Measurements from ENCODE around the gene KRTAP24-1. TPM values are rescaled to one million over a fixed set of nuclear protein-coding genes. Genes with fewer than 3 reads are reported as not detected.

KRTAP24-1 gene
- total RNA-seq, 1 donor from 2014 or later = not detected

DNA sequence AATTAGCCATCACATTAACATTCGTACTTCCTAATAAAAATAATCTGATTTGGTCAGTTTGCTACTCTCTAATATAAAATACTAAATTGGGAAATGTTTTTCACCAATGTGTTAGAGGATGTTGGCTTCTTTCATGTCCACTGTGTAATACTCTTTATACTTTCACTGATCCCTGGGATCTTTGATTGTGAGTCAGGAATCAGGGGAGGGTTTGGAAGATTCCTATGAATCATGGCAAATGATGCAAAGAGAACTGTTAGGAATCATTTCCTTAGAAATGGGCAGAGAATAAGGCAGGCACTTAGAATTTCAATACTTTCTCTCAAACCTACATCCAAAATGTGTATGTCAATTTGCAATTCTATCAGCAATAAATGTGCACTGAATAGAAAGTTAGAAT is 31.0 kb downstream of the KRTAP24-1 start:
- H3K4me3 ChIP-seq = no peak overlapping the region
- no peak overlapping the region for H3K27ac ChIP-seq
- TF ChIP-seq, protein P1, sequence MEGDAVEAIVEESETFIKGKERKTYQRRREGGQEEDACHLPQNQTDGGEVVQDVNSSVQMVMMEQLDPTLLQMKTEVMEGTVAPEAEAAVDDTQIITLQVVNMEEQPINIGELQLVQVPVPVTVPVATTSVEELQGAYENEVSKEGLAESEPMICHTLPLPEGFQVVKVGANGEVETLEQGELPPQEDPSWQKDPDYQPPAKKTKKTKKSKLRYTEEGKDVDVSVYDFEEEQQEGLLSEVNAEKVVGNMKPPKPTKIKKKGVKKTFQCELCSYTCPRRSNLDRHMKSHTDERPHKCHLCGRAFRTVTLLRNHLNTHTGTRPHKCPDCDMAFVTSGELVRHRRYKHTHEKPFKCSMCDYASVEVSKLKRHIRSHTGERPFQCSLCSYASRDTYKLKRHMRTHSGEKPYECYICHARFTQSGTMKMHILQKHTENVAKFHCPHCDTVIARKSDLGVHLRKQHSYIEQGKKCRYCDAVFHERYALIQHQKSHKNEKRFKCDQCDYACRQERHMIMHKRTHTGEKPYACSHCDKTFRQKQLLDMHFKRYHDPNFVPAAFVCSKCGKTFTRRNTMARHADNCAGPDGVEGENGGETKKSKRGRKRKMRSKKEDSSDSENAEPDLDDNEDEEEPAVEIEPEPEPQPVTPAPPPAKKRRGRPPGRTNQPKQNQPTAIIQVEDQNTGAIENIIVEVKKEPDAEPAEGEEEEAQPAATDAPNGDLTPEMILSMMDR (IDR thresholded peaks at IDR 0.05) = no peak
- H3K9me3 ChIP-seq = no peaks in the 10 kb centered on the region
- intact Hi-C loops (cut with DNase I) = no loop called here
- DNase-seq (no peak), ATAC-seq (no peak)
- H3K36me3 ChIP-seq = no peaks in the 10 kb centered on the region
- no peaks in the 10 kb centered on the region for H3K4me1 ChIP-seq
- H3K27me3 ChIP-seq (ENCODE audit: low read depth) = no peaks in the 10 kb centered on the region

DNA sequence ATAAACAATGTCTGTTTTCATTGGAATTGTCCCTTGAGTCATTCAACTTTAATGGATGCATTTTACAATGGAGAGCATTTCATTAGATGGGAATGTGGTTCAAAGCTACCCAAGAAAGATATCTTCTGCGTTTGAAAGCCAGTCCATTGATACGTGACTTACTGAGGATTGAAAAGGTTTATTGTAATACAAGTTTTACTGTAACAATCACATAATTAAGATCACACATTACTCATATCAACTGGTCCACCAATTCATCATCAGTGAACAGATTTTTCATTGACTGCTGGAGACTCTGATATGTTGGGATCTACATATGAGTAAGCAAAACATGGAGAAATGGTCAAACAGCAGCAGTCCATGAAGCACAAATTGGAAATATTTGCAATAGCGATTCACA is 32.8 kb downstream of the KRTAP24-1 start:
- no peak overlapping the region for H3K27ac ChIP-seq
- H3K27me3 ChIP-seq (ENCODE audit: low read depth) = no peaks in the 10 kb centered on the region
- H3K36me3 ChIP-seq = no peaks in the 10 kb centered on the region
- intact Hi-C loops (cut with DNase I) = no loop called here
- no peak overlapping the region for H3K4me3 ChIP-seq
- no peaks in the 10 kb centered on the region for H3K9me3 ChIP-seq
- no peak for DNase-seq
- no peaks in the 10 kb centered on the region for H3K4me1 ChIP-seq
- ATAC-seq = no peak
- TF ChIP-seq, protein P1 (IDR thresholded peaks at IDR 0.05) = no peak

DNA sequence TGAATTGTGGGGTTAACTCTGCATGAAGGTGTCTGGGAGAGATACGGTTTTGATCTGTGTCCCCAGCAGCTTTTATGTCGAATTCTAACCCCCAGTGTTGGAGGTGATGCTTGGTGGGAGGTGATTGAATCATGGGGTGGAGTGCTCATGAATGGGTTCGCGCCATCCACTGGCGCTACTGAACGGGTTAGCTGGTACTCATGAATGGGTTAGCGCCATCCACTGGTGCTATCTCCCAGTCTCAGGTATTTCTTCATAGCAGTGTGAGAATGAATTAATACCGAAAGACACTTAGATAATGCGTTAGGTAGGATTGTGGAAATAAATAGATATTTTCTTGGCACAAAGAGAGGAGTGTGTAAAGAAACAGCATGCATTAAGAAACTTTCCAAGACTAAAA is 33.9 kb downstream of the KRTAP24-1 start:
- Histone ChIP-seq H3K9me3 (no peaks in the 10 kb centered on the region), H3K4me3 (no peak overlapping the region), H3K27ac (no peak overlapping the region), H3K27me3 (ENCODE audit: low read depth) (no peaks in the 10 kb centered on the region), H3K4me1 (no peaks in the 10 kb centered on the region), H3K36me3 (no peaks in the 10 kb centered on the region)
- intact Hi-C loops (cut with DNase I) = no loop called here
- DNase-seq (no peak), ATAC-seq (no peak)
- TF ChIP-seq, protein P1 (IDR thresholded peaks at IDR 0.05) = no peak

DNA sequence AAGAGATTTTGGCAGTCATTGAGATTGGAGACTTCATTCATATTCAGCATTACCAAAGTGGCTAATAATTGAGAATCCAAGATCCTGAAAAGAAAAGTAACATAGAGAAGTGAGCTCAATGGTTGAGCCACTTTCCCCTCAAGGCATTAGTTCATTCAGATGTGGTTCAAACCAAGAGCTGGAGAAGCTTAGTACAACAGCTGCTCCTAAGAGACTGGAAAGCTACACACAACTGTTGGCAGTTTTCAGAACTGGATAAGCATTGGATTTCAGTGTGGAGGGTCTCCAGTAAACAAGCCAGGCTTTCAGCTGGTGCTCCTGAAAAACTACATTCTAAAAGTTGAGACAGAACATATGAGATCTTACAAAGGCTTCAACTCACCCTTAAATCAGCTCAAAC is 37.7 kb downstream of the KRTAP24-1 start:
- Histone ChIP-seq H3K9me3 (no peaks in the 10 kb centered on the region), H3K27me3 (ENCODE audit: low read depth) (no peaks in the 10 kb centered on the region), H3K4me1 (no peaks in the 10 kb centered on the region), H3K27ac (no peak overlapping the region), H3K36me3 (no peaks in the 10 kb centered on the region), H3K4me3 (no peak overlapping the region)
- TF ChIP-seq, protein P1 (IDR thresholded peaks at IDR 0.05) = no peak
- ATAC-seq (no peak), DNase-seq (no peak)
- intact Hi-C loops (cut with DNase I) = no loop called here

DNA sequence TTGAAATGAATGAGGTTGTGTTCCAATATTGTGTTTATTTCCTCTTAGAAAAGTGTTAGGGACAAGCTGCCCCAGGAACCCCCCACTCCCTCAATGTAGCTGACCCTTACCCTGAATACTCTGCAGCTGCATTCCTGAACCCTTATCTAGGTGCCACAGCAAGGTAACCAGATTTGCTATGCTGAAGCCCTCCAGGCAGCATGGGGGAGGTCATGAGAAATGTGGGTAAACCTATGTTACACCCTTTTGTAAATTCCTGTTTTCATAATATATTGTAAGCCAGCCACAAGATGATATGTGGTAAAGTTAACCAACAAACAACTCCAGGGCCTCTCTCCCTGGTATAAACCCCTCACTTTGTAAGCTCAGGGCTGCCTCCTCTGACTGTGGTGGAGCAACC is 39.1 kb downstream of the KRTAP24-1 start:
- Histone ChIP-seq H3K27ac (no peak overlapping the region), H3K27me3 (ENCODE audit: low read depth) (no peaks in the 10 kb centered on the region), H3K4me3 (no peak overlapping the region), H3K9me3 (no peaks in the 10 kb centered on the region), H3K4me1 (no peaks in the 10 kb centered on the region), H3K36me3 (no peaks in the 10 kb centered on the region)
- ATAC-seq (no peak), DNase-seq (no peak)
- TF ChIP-seq, protein P1 (IDR thresholded peaks at IDR 0.05) = no peak
- intact Hi-C loops (cut with DNase I) = no loop called here

DNA sequence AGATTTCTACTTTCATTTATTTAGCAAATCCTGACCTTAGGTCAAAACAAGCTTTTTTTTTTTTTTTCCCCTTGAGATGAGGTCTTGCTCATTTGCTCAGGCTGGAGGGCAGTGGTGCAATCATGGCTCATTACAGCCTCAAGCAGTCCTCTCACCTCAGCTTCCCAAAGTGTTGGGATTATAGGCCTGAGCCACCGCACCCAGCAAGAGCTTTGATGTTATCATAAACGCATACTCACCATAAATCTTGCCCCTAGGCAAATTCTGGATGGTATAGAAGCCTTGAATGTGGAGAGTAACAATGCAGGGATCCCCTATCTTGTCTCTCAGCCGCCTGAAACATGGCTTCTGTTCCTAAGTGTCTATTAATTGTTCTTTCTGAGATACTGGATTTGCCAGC is 42.1 kb downstream of the KRTAP24-1 start:
- TF ChIP-seq, protein P1 (IDR thresholded peaks at IDR 0.05) = no peak
- Histone ChIP-seq H3K4me1 (no peaks in the 10 kb centered on the region), H3K4me3 (no peak overlapping the region), H3K9me3 (no peaks in the 10 kb centered on the region), H3K36me3 (no peaks in the 10 kb centered on the region), H3K27ac (no peak overlapping the region), H3K27me3 (ENCODE audit: low read depth) (no peaks in the 10 kb centered on the region)
- intact Hi-C loops (cut with DNase I) = no loop called here
- ATAC-seq (no peak), DNase-seq (no peak)

Data from lower lobe of right lung (tissue), 2 donors.